Fibroblast of villous mesenchyme (primary cell): Measurements from ENCODE around the gene NR6A1. TPM values are rescaled to one million over a fixed set of nuclear protein-coding genes. Genes with fewer than 3 reads are reported as not detected.
A peak's percentile ranks its signal among the peaks of the same experiment; 100 is the strongest.

Experiments used
- DNase-seq: peaks from one replicate; pipeline ENCODE4 v3.0.0-alpha.2; 2010; ENCODE audit warnings: low read depth
- H3K4me3 ChIP-seq: 2 replicates; pipeline ENCODE4 v1.5.1; 2011; ENCODE audit warnings: low read depth, mild to moderate bottlenecking, low read length
- CTCF ChIP-seq: IDR thresholded peaks from 2 replicates; pipeline ENCODE4 v1.5.1; 2012; ENCODE audit warnings: low read depth, mild to moderate bottlenecking, low read length; ENCODE audit not compliant: insufficient read depth
- total RNA-seq: library from RNA; depleted of rRNA; stranded (reverse); fragments of >200 nt; gene quantifications from 2 replicates; pipeline ENCODE4 v1.2.3, GENCODE V29; 2012

The NR6A1 gene
- total RNA-seq, 1 donor, result under 0.01 TPM

DNA sequence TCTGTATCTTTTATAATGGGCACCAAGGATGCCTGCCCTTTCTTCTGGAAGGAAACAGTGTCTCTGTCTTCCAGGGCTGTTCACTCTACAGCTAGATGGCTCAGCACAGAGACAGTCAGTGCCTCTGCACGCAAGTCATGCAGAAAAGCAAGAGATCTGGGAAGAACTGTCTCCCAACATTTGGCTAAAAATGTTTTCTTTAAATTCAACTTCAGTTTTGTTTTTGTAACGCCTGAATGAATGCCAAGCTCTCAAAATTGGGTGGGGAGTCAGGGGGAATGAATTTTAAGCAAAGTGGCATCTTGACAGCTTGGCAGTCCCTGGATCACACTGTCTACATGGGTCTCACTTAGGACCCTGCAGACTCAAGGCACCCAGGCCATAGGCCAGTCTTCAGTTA is 18.4 kb upstream of the NR6A1 start:
- no peak overlapping the region for H3K4me3 ChIP-seq
- no peak for DNase-seq
- no peak for TF ChIP-seq CTCF

DNA sequence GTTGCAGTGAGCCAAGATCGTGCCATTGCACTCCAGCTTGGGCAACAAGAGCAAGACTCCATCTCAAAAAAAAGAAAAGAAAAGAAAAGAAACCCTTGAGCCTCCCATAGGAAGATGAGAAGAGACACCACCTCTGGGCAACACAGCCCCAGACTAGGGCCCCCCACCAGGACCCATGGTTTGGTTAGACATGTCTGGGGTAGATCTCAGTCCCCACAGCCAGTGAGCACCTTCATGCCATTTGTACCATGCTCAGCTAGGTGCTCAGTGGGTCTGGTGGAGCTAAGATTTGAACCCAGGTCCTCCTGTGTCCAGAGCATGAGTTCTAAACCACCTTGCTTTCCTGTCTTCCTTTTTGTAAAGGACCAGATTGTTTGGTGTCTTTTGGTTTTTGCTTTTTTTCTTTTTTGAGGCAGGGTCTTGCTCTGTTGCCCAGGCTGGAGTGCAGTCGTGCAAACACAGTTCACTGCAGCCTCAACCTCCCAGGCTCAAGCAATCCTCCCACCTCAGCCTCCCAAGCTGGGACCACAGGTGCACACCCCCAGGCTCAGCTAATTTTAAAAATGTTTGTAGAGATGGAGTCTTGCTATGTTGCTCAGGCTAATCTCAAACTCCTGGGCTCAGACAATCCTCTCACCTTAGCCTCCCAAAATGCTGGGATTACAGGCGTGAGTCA is 17.6 kb upstream of the NR6A1 start:
- H3K4me3 ChIP-seq, result no peak overlapping the region
- DNase-seq, result no peak
- no peak for TF ChIP-seq CTCF

GRCh38 chr9:124786881-124787573 is 15.9 kb upstream of the NR6A1 start:
- no peak overlapping the region for H3K4me3 ChIP-seq
- no peak for DNase-seq
- TF ChIP-seq CTCF, result no peak

- H3K4me3 ChIP-seq, result no peak overlapping the region
- no peak for TF ChIP-seq CTCF
- DNase-seq, result peak; percentile 71
These were observed 13.4 kb upstream of the NR6A1 start for GRCh38 chr9:124784509-124784908.

GRCh38 chr9:124783830-124784229 is 12.7 kb upstream of the NR6A1 start:
- no peak for DNase-seq
- H3K4me3 ChIP-seq, result no peak overlapping the region
- TF ChIP-seq CTCF, result no peak

DNA sequence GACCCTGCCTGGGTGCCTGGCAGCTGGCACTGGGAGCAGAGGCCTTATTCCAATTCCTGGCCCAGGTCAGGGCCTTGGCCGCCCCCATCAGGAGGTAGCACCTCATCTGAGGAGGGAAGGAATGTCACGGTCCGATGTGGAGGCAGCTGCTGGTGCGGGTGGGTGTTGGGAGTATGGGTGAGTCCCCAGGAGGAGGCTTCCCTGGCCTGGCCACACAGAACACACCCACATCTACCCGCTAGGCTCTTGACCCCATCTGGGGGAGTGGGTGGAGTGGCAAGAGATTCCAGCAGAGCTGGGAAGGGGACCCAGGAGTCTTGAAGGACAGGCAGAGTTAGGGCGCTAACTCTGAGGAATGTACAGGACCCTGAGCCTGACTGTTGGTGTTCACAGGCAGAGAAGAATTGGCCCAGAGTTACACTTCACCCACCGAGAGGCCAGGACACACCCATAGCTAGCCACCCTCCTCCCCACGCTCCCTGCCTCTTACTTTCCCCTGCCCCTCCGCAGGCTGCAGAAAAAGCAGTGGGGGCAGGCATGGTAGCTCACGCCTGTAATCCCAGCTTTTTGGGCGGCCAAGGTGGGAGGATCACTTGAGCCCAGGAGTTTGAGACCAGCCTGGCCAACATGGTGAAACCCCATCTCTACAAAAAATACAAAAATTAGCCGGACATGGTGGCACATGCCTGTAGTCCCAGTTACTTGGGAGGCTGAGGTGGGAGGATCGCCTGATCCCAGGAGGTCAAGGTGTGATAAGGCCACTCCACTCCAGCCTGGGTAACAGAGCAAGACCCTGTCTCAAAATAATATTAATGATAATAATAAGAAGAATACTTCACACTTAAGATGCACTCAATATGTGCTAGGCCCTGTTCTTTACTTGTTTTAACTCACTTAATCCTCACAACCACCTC is 11.8 kb upstream of the NR6A1 start:
- no peak overlapping the region for H3K4me3 ChIP-seq
- no peak for DNase-seq
- no peak for TF ChIP-seq CTCF
